ENCODE results near the gene PRR32. TPM values are rescaled to one million over a fixed set of nuclear protein-coding genes. Genes with fewer than 3 reads are reported as not detected.

Gene PRR32
- total RNA-seq, 1 donor from 2014 or later = not detected

DNA sequence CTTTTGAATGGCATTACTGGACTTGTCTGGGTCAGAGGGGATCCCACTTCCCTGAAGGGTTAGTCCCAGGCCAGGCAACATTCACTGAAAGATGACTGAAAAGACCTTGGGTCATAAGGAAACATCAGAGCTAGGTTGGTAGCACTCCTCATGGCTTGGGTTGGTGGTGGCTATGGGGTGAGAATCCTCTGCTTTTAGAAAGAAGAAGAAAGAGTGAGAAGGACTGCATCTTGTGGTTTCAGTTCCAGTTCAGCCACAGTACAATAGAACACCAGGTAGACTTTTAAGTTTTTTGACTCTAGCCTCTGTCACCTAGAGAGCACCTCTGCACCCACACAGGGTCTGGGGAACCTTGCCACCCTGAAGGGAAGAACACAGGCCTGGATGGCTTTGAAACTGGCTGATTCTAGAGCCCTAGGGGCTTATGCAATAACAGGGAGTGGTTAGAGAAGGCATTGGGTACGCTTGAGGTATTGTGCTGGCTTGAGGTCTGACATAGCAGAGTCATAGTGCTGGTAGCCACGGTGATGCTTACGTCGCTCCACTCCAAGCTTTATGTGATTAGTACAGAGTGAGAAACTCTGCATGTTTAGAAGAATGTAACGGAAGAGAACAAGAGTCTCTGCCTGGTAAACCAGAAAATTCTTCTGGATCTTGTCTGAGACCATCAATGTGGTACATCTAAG, 36.5 kb downstream of the PRR32 start:
- DNase-seq = no peak
- Histone ChIP-seq H3K4me1 (no peaks in the 10 kb centered on the region), H3K9me3 (replicated peaks) (no peaks in the 10 kb centered on the region), H3K4me3 (no peak overlapping the region), H3K27me3 (ENCODE audit: low read depth) (no peaks in the 10 kb centered on the region), H3K36me3 (no peaks in the 10 kb centered on the region), H3K27ac (replicated peaks) (no peak overlapping the region)
- intact Hi-C loops (cut with micrococcal nuclease) = no loop called here
- TF ChIP-seq, protein P1, sequence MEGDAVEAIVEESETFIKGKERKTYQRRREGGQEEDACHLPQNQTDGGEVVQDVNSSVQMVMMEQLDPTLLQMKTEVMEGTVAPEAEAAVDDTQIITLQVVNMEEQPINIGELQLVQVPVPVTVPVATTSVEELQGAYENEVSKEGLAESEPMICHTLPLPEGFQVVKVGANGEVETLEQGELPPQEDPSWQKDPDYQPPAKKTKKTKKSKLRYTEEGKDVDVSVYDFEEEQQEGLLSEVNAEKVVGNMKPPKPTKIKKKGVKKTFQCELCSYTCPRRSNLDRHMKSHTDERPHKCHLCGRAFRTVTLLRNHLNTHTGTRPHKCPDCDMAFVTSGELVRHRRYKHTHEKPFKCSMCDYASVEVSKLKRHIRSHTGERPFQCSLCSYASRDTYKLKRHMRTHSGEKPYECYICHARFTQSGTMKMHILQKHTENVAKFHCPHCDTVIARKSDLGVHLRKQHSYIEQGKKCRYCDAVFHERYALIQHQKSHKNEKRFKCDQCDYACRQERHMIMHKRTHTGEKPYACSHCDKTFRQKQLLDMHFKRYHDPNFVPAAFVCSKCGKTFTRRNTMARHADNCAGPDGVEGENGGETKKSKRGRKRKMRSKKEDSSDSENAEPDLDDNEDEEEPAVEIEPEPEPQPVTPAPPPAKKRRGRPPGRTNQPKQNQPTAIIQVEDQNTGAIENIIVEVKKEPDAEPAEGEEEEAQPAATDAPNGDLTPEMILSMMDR (IDR thresholded peaks at IDR 0.05; ENCODE audit: borderline replicate concordance) = no peak
